Stimulated activated CD4-positive, alpha-beta T cell treated with anti-CD3 and anti-CD28 coated beads, Interleukin-2, amount 100 ng/mL, for 24 hours (primary cell): ENCODE data around the gene PAX5.

Experiments used
- DNase-seq, 2 donors: peaks; one replicate each; pipeline ENCODE4 v3.0.0-alpha.2; 2020

PAX5 gene

DNA sequence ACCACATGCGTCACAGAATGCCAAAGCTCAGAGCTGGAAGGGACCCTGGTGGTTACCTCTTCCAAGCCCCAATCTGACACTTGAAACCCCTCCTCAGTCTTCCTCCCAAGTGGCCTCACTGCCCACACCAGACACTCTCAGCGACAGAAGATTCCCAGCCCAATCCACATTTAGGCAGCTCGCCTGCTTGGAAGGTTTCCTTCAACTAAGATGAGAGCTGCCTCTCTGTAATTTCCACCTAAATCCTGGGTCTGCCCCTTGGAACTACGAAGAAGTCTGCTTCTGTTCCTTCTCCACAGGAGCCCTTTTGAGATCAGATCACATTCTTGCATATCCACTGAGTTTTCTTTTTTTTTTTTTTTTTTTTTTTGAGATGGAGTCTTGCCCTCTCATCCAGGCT is 83.7 kb downstream of the PAX5 start:
- DNase-seq, result no peak

DNA sequence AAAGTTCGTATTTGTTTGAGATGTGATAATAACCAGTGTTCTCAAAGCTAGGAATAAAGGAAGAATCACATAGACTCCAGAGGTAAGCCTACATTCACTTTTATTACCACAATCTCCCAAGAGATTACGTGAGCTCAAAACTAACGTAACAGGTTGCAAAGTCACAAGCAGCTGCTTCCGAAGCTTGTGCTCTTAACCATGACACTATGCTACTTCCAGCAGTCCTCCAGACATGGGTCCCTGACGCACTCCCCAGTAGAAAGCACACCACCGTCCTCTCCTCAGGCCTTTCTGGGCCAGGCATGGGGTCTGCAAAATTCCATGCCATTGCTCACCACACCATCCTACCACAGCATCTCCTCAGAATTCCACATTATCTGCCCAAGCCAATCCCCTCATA is 84.6 kb downstream of the PAX5 start:
- no peak for DNase-seq

DNA sequence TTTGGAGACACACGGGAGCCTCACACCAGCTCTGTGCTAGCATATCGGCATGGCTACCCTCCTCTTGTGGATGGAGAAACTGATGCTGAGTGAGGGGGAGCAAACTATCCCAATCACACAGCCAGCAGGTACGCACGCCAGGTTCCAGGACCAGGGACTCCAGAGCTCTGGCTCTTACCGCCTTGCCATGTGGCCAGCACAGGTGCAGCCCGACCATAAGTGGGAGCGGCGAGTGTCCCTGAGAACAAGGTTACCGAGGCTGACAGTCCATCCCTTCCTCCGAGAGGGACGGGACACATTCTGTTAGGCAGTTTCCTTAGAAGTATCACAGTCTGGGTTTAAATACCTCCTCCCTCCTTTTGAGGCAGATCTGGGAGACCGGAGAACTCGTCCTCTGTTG is 86.0 kb downstream of the PAX5 start:
- no peak for DNase-seq

DNA sequence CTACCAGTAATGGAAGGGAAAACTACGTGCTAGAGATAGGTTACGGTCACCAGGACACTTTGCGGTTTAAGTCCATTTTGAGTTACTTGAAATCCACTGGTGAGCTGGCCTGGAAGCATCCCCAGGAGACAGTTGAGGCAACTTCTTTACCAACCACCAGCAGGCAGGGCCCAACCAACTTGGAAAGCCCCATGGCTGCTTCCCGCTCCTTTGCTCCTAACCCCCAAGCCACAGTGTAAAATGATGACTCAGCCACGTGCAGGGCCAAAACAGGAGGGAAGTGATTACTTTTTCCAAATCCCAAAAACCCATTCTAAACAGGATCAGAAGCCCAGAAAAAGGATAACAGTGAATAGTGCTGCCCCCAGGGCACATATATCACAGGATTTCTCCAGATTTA is 87.4 kb downstream of the PAX5 start:
- DNase-seq, result no peak

GRCh38 chr9:36945999-36946398 is 88.1 kb downstream of the PAX5 start:
- no peak for DNase-seq

- no peak for DNase-seq
Observed at GRCh38 chr9:36942891-36943290, 91.2 kb downstream of the PAX5 start.

- no peak for DNase-seq
Observed at GRCh38 chr9:36941441-36941840, 92.6 kb downstream of the PAX5 start.

DNA sequence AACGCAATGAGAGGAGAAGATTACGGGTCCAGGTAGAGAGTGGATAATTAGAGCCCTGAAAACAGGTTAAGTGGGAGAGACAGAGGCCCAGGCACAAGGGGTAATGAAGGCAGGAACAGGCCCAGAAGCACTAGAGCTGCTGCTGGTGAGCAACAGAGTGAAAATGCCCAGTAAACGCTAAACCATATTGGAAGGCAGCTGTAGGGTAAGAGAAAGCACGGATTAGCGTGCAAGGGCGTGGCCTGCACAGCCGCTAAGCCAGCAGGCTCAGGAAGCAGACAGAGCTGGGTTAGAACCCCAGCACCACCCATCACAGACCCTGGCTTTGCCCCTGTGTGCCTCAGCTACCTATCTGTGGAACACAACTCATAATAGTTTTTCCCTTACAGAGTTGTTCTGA is 93.2 kb downstream of the PAX5 start:
- no peak for DNase-seq

DNA sequence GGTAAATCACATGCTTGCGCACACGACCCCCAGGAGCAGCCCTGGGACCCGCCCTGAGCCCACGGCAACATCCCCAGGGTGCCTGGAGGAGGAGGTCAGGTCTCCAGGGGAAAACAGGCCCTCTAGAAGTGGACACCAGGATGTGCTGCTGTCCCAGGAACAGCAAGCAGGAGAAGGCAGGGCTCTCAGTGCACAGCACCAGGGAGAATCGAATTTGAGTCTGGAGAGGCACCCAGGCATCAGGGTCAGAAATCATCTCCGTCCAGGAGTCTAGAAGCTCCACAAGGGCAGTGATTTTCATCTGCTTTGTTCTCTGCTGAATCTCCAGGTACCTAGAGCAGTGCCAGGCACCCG is 93.6 kb downstream of the PAX5 start:
- no peak for DNase-seq

GRCh38 chr9:36939655-36940499 is 94.2 kb downstream of the PAX5 start:
- DNase-seq, result no peak

DNA sequence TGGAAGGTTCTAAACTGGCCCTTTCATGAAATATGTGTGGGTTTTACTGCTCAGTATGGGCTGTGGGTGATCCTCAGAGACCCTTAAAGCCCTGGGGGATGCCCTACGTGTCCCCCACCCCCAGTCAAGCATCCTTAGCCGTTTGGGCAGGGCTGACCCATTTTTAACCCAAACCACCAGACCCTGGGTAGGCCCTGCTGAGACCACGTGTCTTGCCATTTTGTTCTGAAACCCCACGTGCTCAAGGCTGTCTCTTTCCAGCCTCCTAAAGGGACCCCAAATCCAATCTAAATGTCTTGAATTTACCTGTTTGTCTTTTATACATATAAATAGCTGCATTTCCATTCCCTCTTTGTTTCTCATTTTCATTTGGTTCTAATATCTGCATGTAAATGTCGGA is 94.9 kb downstream of the PAX5 start:
- DNase-seq, result no peak

DNA sequence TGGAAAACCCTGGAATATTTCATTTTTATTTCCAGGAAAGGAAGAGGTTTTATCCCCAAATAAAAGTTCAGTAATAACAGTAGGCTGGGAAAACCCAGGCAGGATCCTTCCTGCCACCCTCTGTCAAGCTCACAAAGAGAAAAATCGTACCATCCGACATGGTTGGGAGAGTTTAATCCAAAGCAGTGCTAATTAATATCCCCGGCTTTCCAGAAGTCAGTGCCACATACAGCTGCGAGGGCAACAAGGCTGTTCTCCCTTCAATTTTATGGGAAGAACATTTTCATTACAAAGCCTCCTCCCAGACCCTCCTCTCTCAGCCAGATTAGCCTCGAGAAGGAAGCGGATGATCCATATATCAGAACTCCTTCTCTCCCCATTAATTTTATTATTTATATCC is 95.5 kb downstream of the PAX5 start:
- DNase-seq, result no peak

GRCh38 chr9:36937951-36938350 is 96.1 kb downstream of the PAX5 start:
- no peak for DNase-seq

DNA sequence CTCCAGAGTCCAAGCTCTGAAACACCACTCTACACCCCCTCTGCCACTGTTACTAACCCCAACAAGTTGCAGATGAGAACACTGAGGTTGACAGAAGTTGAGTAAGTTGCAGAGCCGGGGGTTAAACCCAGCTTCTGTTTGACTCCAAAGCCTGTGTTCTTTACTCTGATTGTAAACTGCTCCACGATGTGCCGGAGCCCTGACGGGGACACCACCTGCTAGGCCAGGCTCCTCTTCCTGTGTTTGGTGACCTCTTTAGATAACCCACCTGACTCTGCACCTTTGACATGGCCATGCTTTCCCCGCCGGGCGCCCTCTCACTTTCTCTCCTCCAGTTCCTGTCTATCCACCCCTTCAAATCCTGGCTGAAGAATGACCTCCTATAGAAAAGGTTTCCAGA is 96.7 kb downstream of the PAX5 start:
- no peak for DNase-seq

- DNase-seq, result no peak
Observed at GRCh38 chr9:36936498-36936831, 97.6 kb downstream of the PAX5 start.

GRCh38 chr9:36935768-36936497 is 98.1 kb downstream of the PAX5 start:
- DNase-seq, result no peak

DNA sequence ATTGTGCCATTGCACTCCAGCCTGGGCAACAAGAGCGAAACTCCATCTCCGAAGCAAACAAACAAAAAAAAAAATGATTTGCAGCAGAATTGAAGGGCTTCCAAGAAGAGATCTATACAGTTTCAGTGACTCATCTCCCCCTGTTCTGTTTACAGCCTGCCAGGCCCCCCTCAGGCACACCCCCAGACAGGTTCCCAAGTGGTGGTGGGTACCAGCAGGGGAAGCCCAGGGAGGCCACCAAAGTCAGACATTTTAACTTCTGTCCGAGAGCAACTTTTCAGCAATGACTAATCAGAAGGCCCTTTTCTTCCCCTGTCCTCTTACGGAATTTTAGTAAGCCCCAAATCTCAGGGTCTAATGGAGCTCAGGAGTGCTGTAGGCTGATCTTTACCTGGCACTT is 98.7 kb downstream of the PAX5 start:
- DNase-seq, result no peak

- no peak for DNase-seq
Observed at GRCh38 chr9:36934478-36935065, 99.5 kb downstream of the PAX5 start.

- no peak for DNase-seq
Observed at GRCh38 chr9:36933676-36934215, 100.3 kb downstream of the PAX5 start.

DNA sequence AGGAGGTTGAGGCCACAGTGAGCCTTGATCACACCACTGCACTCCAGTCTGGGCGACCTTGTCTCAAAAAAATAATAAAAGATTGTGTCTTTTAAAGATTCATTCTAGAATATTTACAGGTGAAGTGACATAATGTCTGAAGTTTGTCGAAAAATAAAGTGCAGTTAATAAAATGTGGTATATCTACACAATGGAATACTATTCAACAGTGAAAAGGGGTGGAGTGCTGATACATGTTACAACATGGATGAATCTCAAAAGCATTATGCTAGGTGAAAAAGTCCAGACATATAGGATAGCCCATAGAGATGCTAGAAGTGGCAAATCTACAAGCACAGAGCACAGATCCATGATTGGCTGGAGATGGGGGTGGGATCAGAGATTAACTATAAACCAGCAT is 101.9 kb downstream of the PAX5 start:
- DNase-seq, result no peak

DNA sequence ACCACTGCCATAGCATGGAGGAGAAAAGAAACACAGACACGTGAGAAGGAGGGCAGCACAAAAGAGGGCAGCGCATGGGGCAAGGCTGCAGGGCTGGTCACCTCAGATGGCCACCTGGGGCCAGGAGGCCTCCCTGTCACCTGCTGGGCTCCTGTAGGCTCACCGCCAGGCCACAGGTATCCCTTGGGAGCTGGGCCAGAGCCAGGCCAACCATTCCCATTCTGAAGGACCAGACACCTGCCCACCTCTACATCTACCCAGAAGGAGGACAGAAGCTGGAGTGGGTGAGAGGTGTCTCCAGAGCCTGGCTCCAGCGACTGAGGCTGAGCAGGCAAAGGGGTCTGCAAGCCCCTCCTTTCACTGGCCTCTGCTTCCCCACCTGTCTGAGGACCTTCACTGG is 103.1 kb downstream of the PAX5 start:
- no peak for DNase-seq

- no peak for DNase-seq
Observed at GRCh38 chr9:36929350-36929675, 104.8 kb downstream of the PAX5 start.

- DNase-seq, result no peak
Observed at GRCh38 chr9:36928670-36929349, 105.3 kb downstream of the PAX5 start.

DNA sequence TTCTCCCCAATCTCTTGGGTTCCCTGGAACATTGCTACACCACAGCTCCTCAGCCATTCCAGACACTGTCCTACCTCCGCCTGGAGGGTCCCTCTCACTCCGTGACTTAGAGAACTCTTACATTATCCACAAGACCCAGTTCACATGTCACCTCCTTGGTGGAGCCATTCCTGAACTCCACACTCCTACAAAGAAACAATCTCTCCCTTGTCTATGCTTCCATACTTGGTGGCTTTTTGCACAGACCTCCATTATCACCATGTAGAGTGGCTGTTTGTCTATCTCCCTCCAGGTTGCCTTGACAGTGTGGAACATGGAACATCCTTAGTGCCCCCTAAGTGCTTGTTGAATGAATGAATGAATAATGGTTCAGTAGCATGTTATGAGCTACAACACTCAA is 105.9 kb downstream of the PAX5 start:
- DNase-seq, result no peak
